ENCODE measurements around the gene S100B. TPM values are rescaled to one million over a fixed set of nuclear protein-coding genes. Genes with fewer than 3 reads are reported as not detected.

Gene S100B
- total and polyA plus RNA-seq, 2 of the 8 experiments (the other 6 are each of a cell fraction or from before 2014, with no cell fraction given): 0.36 to 0.69 TPM

- no peak overlapping the region for H2BK5ac ChIP-seq (ENCODE audit: low read depth, low read length)
- H2AFZ ChIP-seq (ENCODE audit: low read length): no peak overlapping the region
- no peaks in the 10 kb centered on the region for H3K79me2 ChIP-seq (ENCODE audit: control insufficient read depth in 1 of 2, insufficient read depth in 2 of 2, low read length in 2 of 2)
- POLR2A ChIA-PET (ENCODE audit: partially characterized antibody): no interaction called here
- no peak overlapping the region for H3K4me3 ChIP-seq (ENCODE audit: extremely low read depth in 1 of 4, insufficient read depth in 2 of 4, low read depth in 3 of 4, low read length in 4 of 4)
- H3K18ac ChIP-seq (ENCODE audit: extremely low read depth, low read length): no peak overlapping the region
- no peak overlapping the region for H3K27ac ChIP-seq (ENCODE audit: low read depth, low read length)
- DNase-seq (ENCODE audit: low read depth in 1 of 2, low spot score in 2 of 2) (no peak), FAIRE-seq (no peak)
- no peak overlapping the region for H4K5ac ChIP-seq (ENCODE audit: insufficient read length, low read depth, low read length)
- H3K9ac ChIP-seq (replicated peaks in 1 of 4; ENCODE audit: extremely low read depth in 1 of 4, low read depth in 3 of 4, low read length in 3 of 4): no peak overlapping the region
- H3K79me1 ChIP-seq (ENCODE audit: low read depth, low read length): no peaks in the 10 kb centered on the region
- TF ChIP-seq SUZ12 (IDR thresholded peaks at IDR 0.05; ENCODE audit: low read length): no peak
- no peak for TF ChIP-seq CEBPB (IDR thresholded peaks at IDR 0.05; ENCODE audit: low read depth, low read length)
- no peak for TF ChIP-seq SRF (IDR thresholded peaks at IDR 0.05; ENCODE audit: low read depth, low read length)
- TF ChIP-seq KDM4A (IDR thresholded peaks at IDR 0.05; ENCODE audit: low read depth, low read length, severe bottlenecking): no peak
- no peak for TF ChIP-seq USF2 (IDR thresholded peaks at IDR 0.05; ENCODE audit: low read length)
- TF ChIP-seq SAP30 (IDR thresholded peaks at IDR 0.05; ENCODE audit: insufficient read depth, insufficient replicate concordance, low read length): no peak
- TF ChIP-seq JUND (IDR thresholded peaks at IDR 0.05; ENCODE audit: low read length): no peak
- TF ChIP-seq SIN3A (conservative IDR thresholded peaks at IDR 0.05 in 1 of 2, IDR thresholded peaks at IDR 0.05 in 1 of 2; ENCODE audit: low read depth in 1 of 2, low read length in 2 of 2): no peak
- TF ChIP-seq PHF8 (conservative IDR thresholded peaks at IDR 0.05; ENCODE audit: low read depth, low read length): no peak
- TF ChIP-seq RNF2 (IDR thresholded peaks at IDR 0.05; ENCODE audit: borderline replicate concordance, low read depth, low read length, missing control alignments, poor library complexity, severe bottlenecking): no peak
- no peak overlapping the region for H2AK5ac ChIP-seq (ENCODE audit: low read depth, low read length)
- H3K23me2 ChIP-seq (ENCODE audit: low read depth, low read length): no peaks in the 10 kb centered on the region
- no peak overlapping the region for H4K91ac ChIP-seq (replicated peaks; ENCODE audit: insufficient read length, low read length)
- no peak overlapping the region for H2BK20ac ChIP-seq (ENCODE audit: low read length)
- no peaks in the 10 kb centered on the region for H3K36me3 ChIP-seq (ENCODE audit: control insufficient read depth in 2 of 4, insufficient read depth in 4 of 4, low read length in 3 of 4)
- no peak overlapping the region for H3K4ac ChIP-seq (replicated peaks; ENCODE audit: insufficient read length, low read depth, low read length)
- H2BK15ac ChIP-seq (ENCODE audit: low read length): no peak overlapping the region
- no peak overlapping the region for H2BK120ac ChIP-seq (replicated peaks; ENCODE audit: low read depth, low read length)
- H3K27me3 ChIP-seq (replicated peaks in 1 of 4; ENCODE audit: control insufficient read depth in 3 of 4, extremely low read depth in 1 of 4, insufficient read depth in 3 of 4, low read length in 3 of 4): no peaks in the 10 kb centered on the region
- H3K4me2 ChIP-seq (ENCODE audit: insufficient read depth in 1 of 2, low read depth in 2 of 2, low read length in 2 of 2): no peak overlapping the region
- no peak overlapping the region for H3K14ac ChIP-seq (ENCODE audit: insufficient read length)
- no peaks in the 10 kb centered on the region; a peak in 3 of 7 replicates for H3K4me1 ChIP-seq (replicated peaks in 1 of 4; ENCODE audit: control insufficient read depth in 3 of 4, insufficient read depth in 4 of 4, low read length in 3 of 4)
- CTCF ChIA-PET (ENCODE audit: partially characterized antibody): no interaction called here
- no peaks in the 10 kb centered on the region for H4K20me1 ChIP-seq (replicated peaks in 1 of 2; ENCODE audit: control insufficient read depth in 1 of 2, insufficient read depth in 2 of 2, low read length in 2 of 2)
- H2BK12ac ChIP-seq (ENCODE audit: low read depth, low read length): no peak overlapping the region
- peaks cover 0 to 7% of the 10 kb centered on the region in 2 experiments; a peak in 1 of 4 replicates for H3K9me3 ChIP-seq (ENCODE audit: insufficient read depth in 2 of 2, low read depth in 1 of 2, low read length in 1 of 2)
- 100% methylated on average over 1 of the region's 1 CpG; no CpG with 5 or more reads in 1 of the 2 experiments for WGBS, 2 experiments (ENCODE audit: extremely low coverage in 1 of 2, insufficient coverage in 1 of 2, insufficient read length in 1 of 2, insufficient replicate concordance in 2 of 2, low coverage in 1 of 2, low lambda C conversion rate in 2 of 2, missing lambda C conversion rate in 1 of 2)
- no peak overlapping the region for H3K23ac ChIP-seq (ENCODE audit: insufficient read length)
- no peak overlapping the region for H4K8ac ChIP-seq (ENCODE audit: extremely low read depth, insufficient read depth, low read length)
- H3K56ac ChIP-seq (replicated peaks; ENCODE audit: insufficient read length, low read depth, low read length): no peak overlapping the region
These were observed 8.7 kb downstream of the S100B start for GRCh38 chr21:46596201-46596600.

Measured in H1 (cell line).